Suprapubic skin (tissue), 4 donors: Measurements from ENCODE around the gene LIPG. TPM values are rescaled to one million over a fixed set of nuclear protein-coding genes. Genes with fewer than 3 reads are reported as not detected.

Experiments used
- DNase-seq, 2 donors: peaks; one replicate each; pipeline ENCODE4 v3.0.0-alpha.2; 2019; ENCODE audit warnings: low spot score in 2 of 2
- H3K27ac ChIP-seq: fragments of 200-600 bp; sonication (generic); one replicate; pipeline ENCODE4 v1.5.1; 2019
- H3K27me3 ChIP-seq: fragments of 200-600 bp; sonication (generic); one replicate; pipeline ENCODE4 v1.5.1; 2019
- H3K36me3 ChIP-seq: fragments of 200-600 bp; sonication (generic); one replicate; pipeline ENCODE4 v1.5.1; 2019
- H3K4me1 ChIP-seq: fragments of 200-600 bp; sonication (generic); one replicate; pipeline ENCODE4 v1.5.1; 2019
- H3K4me3 ChIP-seq: fragments of 200-600 bp; sonication (generic); one replicate; pipeline ENCODE4 v1.5.1; 2019; ENCODE audit warnings: mild to moderate bottlenecking
- H3K9me3 ChIP-seq: fragments of 200-600 bp; sonication (generic); one replicate; pipeline ENCODE4 v1.5.1; 2019
- EP300 ChIP-seq: sonication (generic); formaldehyde crosslinking; IDR thresholded peaks from one replicate; pipeline ENCODE4 v1.6.1; 2017; ENCODE audit warnings: antibody characterized with exemption
- POLR2A ChIP-seq, 2 donors: fragments of 450-650 bp; IDR thresholded peaks; one replicate each; pipeline ENCODE4 v1.6.1; 2017; ENCODE audit warnings: antibody characterized with exemption in 2 of 2, mild to moderate bottlenecking in 2 of 2, moderate library complexity in 2 of 2
- POLR2AphosphoS5 ChIP-seq, 3 donors: sonication (generic); formaldehyde crosslinking; IDR thresholded peaks; one replicate each; pipeline ENCODE4 v1.6.1; 2017; ENCODE audit warnings: antibody characterized with exemption in 3 of 3
- WGBS: methylation state at CpG from one replicate; pipeline ENCODE4 v1.1.5; 2018; 5-methylcytosine and 5-hydroxymethylcytosine counted together
- total RNA-seq, 4 donors: library from RNA; depleted of rRNA; stranded (reverse); fragments of >200 nt; gene quantifications; one replicate each; pipeline ENCODE4 v1.1.0, GENCODE V29; 2016
- TF ChIP-seq, protein P1 (sequence below), 2 donors: fragments of 200-600 bp in 1 of 2; fragments of 450-650 bp in 1 of 2; sonication (generic) in 1 of 2; IDR thresholded peaks; one replicate each; pipeline ENCODE4 v1.5.1; 2016 to 2019; ENCODE audit warnings: antibody characterized with exemption in 2 of 2, mild to moderate bottlenecking in 1 of 2, moderate library complexity in 1 of 2

The LIPG gene
- total RNA-seq, 4 donors from 2014 or later = 6.9 to 11.8 (median 9.1) TPM

DNA sequence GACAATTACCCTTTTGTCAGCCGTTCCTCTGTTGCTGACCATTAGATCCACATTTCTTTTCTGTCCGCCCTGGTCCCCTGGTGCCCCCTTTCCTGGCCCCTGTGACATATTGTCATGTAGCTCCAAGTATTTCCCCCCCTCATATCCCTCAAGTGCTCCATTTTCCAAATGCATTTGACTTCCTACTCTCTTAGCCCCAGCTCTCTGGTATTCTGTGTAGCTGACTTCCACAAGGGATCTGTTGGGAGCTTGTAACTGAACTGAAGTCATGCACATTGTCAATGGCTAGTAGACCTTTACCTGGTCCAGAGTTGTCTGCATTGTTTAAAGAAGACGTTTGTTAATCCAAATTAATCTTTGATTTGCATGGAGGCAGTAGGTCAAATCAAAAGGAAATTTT, 34.8 kb downstream of the LIPG start:
- no peak overlapping the region for H3K27ac ChIP-seq
- H3K9me3 ChIP-seq = no peaks in the 10 kb centered on the region
- TF ChIP-seq, protein P1, sequence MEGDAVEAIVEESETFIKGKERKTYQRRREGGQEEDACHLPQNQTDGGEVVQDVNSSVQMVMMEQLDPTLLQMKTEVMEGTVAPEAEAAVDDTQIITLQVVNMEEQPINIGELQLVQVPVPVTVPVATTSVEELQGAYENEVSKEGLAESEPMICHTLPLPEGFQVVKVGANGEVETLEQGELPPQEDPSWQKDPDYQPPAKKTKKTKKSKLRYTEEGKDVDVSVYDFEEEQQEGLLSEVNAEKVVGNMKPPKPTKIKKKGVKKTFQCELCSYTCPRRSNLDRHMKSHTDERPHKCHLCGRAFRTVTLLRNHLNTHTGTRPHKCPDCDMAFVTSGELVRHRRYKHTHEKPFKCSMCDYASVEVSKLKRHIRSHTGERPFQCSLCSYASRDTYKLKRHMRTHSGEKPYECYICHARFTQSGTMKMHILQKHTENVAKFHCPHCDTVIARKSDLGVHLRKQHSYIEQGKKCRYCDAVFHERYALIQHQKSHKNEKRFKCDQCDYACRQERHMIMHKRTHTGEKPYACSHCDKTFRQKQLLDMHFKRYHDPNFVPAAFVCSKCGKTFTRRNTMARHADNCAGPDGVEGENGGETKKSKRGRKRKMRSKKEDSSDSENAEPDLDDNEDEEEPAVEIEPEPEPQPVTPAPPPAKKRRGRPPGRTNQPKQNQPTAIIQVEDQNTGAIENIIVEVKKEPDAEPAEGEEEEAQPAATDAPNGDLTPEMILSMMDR (IDR thresholded peaks at IDR 0.05) = no peak
- TF ChIP-seq POLR2AphosphoS5 (IDR thresholded peaks at IDR 0.05) (no peak), EP300 (no peak)
- no peak overlapping the region for H3K4me3 ChIP-seq
- no peaks in the 10 kb centered on the region for H3K36me3 ChIP-seq
- no peaks in the 10 kb centered on the region for H3K27me3 ChIP-seq
- no peaks in the 10 kb centered on the region for H3K4me1 ChIP-seq
- WGBS = 71% methylated on average over 3 of the region's 3 CpGs
- DNase-seq = no peak

DNA sequence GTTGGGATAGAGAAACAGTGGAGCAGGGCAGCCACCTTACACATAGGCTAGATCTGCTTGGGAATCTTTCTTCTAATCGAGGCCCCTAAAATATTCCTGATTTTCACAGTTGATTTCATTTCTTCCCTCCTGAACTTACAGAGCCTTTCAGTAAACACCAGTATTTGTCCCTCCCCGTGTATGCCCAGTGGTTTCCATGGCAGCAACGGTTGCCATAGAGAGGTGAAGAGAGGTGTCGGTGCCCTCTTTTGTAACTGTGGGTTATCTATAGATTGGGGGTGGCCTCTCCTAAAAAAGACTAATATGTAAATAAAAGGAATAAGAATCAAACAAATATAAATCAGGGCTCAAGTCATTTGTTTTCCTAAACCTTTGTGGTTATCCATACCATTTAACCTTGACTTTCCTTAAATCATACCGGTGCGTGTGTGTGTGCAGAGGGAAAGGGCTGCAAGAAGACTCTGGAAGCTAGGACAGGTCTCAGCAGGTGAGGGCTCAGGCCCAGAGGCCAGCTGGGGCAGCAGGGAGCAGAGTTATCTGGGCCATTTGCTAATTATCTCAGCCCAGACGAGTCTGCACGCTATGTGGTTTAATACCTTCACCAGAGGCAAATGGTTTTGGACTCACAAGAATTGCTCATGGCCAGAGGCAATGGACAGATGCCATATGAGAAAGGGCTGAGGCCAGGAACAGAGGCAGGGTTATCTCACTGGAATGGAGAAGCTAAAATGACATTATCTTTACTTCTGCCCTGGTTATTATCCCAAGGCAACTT, 35.5 kb downstream of the LIPG start:
- Histone ChIP-seq H3K4me1 (no peaks in the 10 kb centered on the region), H3K9me3 (no peaks in the 10 kb centered on the region), H3K4me3 (no peak overlapping the region), H3K27ac (no peak overlapping the region), H3K36me3 (no peaks in the 10 kb centered on the region), H3K27me3 (no peaks in the 10 kb centered on the region)
- DNase-seq = no peak
- 60% methylated on average over 8 of the region's 8 CpGs for WGBS
- TF ChIP-seq POLR2AphosphoS5 (IDR thresholded peaks at IDR 0.05) (no peak), EP300 (no peak), POLR2A (IDR thresholded peaks at IDR 0.05) (no peak)
- TF ChIP-seq, protein P1 (IDR thresholded peaks at IDR 0.05) = no peak

DNA sequence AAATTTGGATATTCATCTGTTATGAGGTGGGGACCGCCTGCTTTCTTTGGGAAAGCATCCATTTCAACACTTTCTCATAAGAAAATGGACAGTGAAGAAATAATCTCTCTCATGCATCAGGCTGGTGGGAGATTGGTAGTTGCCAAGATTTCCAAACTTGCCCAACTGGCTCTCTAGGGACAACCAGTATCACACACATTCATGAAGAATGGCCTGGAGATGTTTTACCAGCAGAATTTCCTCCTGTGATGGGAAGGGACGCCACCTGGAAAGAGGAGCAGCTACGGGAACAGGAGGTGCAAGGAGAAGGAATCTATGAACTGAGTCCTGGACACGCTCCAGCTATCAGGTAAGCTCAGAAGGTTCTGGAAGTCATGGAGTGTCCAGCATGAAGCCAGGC, 39.4 kb downstream of the LIPG start:
- no peak for DNase-seq
- 88% methylated on average over 4 of the region's 4 CpGs for WGBS
- no peaks in the 10 kb centered on the region for H3K9me3 ChIP-seq
- H3K4me1 ChIP-seq = no peaks in the 10 kb centered on the region
- TF ChIP-seq, protein P1 (IDR thresholded peaks at IDR 0.05) = no peak
- TF ChIP-seq POLR2AphosphoS5 (IDR thresholded peaks at IDR 0.05) (no peak), POLR2A (IDR thresholded peaks at IDR 0.05) (no peak), EP300 (no peak)
- no peaks in the 10 kb centered on the region for H3K27me3 ChIP-seq
- no peaks in the 10 kb centered on the region for H3K36me3 ChIP-seq
- no peak overlapping the region for H3K4me3 ChIP-seq
- no peak overlapping the region for H3K27ac ChIP-seq

DNA sequence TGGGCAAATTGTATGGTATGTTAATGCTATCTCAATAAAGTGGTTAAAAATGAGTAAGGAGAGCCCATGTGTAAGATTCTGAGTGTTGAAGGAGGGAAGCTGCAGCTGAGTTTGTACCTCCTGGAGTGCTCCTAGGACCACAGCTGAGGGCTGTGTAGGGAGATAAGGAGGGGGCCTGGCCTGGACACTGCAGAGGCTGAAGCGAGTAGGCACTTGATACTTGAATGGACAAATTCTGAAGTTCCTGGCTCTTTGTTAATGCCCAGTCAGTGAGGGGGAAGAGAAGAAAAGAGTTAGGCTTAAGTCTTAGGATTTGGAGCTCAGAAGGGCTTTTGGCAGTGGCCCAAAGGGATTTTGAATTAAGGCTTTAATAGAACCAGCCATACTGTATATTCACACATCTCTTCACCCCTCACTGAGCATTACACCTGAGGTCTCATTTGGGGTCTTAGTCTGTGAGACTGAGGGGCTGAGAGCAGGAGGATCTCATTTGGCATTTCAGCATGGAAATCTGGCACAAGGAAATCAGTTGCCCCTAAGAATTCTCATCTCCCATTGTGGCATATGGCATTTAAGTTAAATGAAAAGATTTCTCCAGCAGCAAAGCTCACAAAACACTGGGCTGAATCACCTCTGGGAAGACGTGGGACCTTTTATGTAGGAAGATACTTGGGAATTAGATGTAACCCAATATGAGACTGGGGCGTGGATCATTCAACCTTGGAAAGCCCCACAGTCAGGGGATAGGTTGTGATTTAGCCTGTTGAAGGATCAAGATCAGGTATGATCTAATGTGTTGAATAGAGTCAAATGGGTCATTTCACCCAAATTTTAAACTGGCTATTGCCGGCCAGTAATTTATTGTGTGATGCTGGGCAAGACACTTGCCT, 46.8 kb downstream of the LIPG start:
- TF ChIP-seq EP300 (no peak), POLR2AphosphoS5 (IDR thresholded peaks at IDR 0.05) (no peak), POLR2A (IDR thresholded peaks at IDR 0.05) (no peak)
- TF ChIP-seq, protein P1 (IDR thresholded peaks at IDR 0.05) = no peak
- no peak for DNase-seq
- Histone ChIP-seq H3K27me3 (no peaks in the 10 kb centered on the region), H3K27ac (no peak overlapping the region), H3K4me3 (no peak overlapping the region), H3K36me3 (no peaks in the 10 kb centered on the region), H3K9me3 (no peaks in the 10 kb centered on the region), H3K4me1 (peaks cover 9% of the 10 kb centered on the region)
- WGBS = 90% methylated on average over 4 of the region's 4 CpGs
